H1 (cell line): ENCODE measurements around the gene TASP1. TPM values are rescaled to one million over a fixed set of nuclear protein-coding genes. Genes with fewer than 3 reads are reported as not detected.
"Not testable (repeated sequence)": the region's sequence is repeated elsewhere in the genome, so short reads cannot be mapped to it uniquely, and the experiment has no call there.

ENCODE experiments used
- CTCF ChIA-PET: fragments of 300-600 bp; sonication (Branson Sonifier 250); formaldehyde crosslinking; loops from one replicate; lab custom pipeline; 2021; ENCODE audit not compliant: partially characterized antibody; lab: Charles Lee
- POLR2A ChIA-PET: fragments of 300-600 bp; sonication (Branson Sonifier 250); formaldehyde crosslinking; loops from one replicate; lab custom pipeline; 2021; ENCODE audit warnings: inconsistent platforms; ENCODE audit not compliant: partially characterized antibody; lab: Charles Lee
- DNase-seq, 2 experiments: peaks; one replicate each; pipeline versions ENCODE4 v3.0.0 to v3.0.0-alpha.2; 2010 to 2022; ENCODE audit warnings: low spot score in 2 of 2, low read depth in 1 of 2, mixed read lengths in 1 of 2
- FAIRE-seq: peaks from 2 replicates; lab custom pipeline; 2011; peaks lifted over from hg19 to GRCh38; lab: Jason Lieb, UNC
- H2AFZ ChIP-seq: 2 replicates; pipeline ENCODE4 v1.8.1; 2012; ENCODE audit warnings: low read length, inconsistent platforms
- H2AK5ac ChIP-seq: 2 replicates; pipeline ENCODE4 v1.6.1; 2013; ENCODE audit warnings: low read depth, low read length
- H2BK120ac ChIP-seq: replicated peaks from 2 replicates; pipeline ENCODE3; 2013; ENCODE audit warnings: low read depth, low read length, inconsistent platforms
- H2BK12ac ChIP-seq: 2 replicates; pipeline ENCODE4 v1.6.1; 2013; ENCODE audit warnings: low read depth, low read length
- H2BK15ac ChIP-seq: 2 replicates; pipeline ENCODE4 v1.6.1; 2013; ENCODE audit warnings: low read length
- H2BK20ac ChIP-seq: 2 replicates; pipeline ENCODE4 v1.6.1; 2013; ENCODE audit warnings: low read length
- H2BK5ac ChIP-seq: 2 replicates; pipeline ENCODE4 v1.6.1; 2013; ENCODE audit warnings: low read depth, low read length
- H3K14ac ChIP-seq: 2 replicates; pipeline ENCODE4 v1.6.1; 2013; ENCODE audit warnings: inconsistent platforms; ENCODE audit not compliant: insufficient read length
- H3K18ac ChIP-seq: 2 replicates; pipeline ENCODE4 v1.6.1; 2013; ENCODE audit warnings: low read length; ENCODE audit errors: extremely low read depth
- H3K23ac ChIP-seq: 2 replicates; pipeline ENCODE4 v1.6.1; 2013; ENCODE audit warnings: inconsistent platforms; ENCODE audit not compliant: insufficient read length
- H3K23me2 ChIP-seq: 2 replicates; pipeline ENCODE4 v1.6.1; 2013; ENCODE audit warnings: low read depth, low read length
- H3K27ac ChIP-seq: 2 replicates; pipeline ENCODE4 v1.6.1; 2011; ENCODE audit warnings: low read depth, low read length, inconsistent platforms
- H3K27me3 ChIP-seq, 4 experiments: replicated peaks in 1 of 4; 1 replicate in 1 of 4; 2 replicates in 3 of 4; pipeline versions ENCODE4 v1.6.1 to v1.8.1; 2011 to 2013; ENCODE audit warnings: low read length in 3 of 4, mild to moderate bottlenecking in 3 of 4, inconsistent platforms in 2 of 4, mixed read lengths in 2 of 4, moderate library complexity in 1 of 4; ENCODE audit not compliant: control insufficient read depth in 3 of 4, insufficient read depth in 3 of 4; ENCODE audit errors: extremely low read depth in 1 of 4
- H3K36me3 ChIP-seq, 4 experiments: 2 replicates each; pipeline versions ENCODE4 v1.6.1 to v1.8.1; 2011 to 2013; ENCODE audit warnings: mild to moderate bottlenecking in 4 of 4, low read length in 3 of 4, moderate library complexity in 2 of 4, control low read depth in 1 of 4, inconsistent platforms in 1 of 4; ENCODE audit not compliant: insufficient read depth in 4 of 4, control insufficient read depth in 2 of 4
- H3K4ac ChIP-seq: replicated peaks from 2 replicates; pipeline ENCODE3; 2013; ENCODE audit warnings: low read length, low read depth, mixed read lengths, inconsistent platforms; ENCODE audit not compliant: insufficient read length
- H3K4me1 ChIP-seq, 4 experiments: replicated peaks in 1 of 4; 1 replicate in 1 of 4; 2 replicates in 3 of 4; pipeline versions ENCODE4 v1.6.1 to v1.8.1; 2011 to 2013; ENCODE audit warnings: low read length in 3 of 4, inconsistent platforms in 2 of 4, mixed read lengths in 1 of 4; ENCODE audit not compliant: insufficient read depth in 4 of 4, control insufficient read depth in 3 of 4
- H3K4me2 ChIP-seq, 2 experiments: 2 replicates each; pipeline versions ENCODE4 v1.6.1 to v1.8.1; 2011 to 2013; ENCODE audit warnings: low read depth in 2 of 2, low read length in 2 of 2, control low read depth in 1 of 2, inconsistent platforms in 1 of 2, mild to moderate bottlenecking in 1 of 2; ENCODE audit not compliant: insufficient read depth in 1 of 2
- H3K4me3 ChIP-seq, 4 experiments: fragments of 200-600, 300-600 bp in 1 of 4; sonication (generic), shearing (Covaris generic), sonication (Bioruptor Twin) in 1 of 4; 2 replicates each; pipeline versions ENCODE4 v1.5.1 to v1.8.1; 2011 to 2016; ENCODE audit warnings: low read length in 4 of 4, low read depth in 3 of 4, control low read depth in 2 of 4, inconsistent platforms in 2 of 4, mild to moderate bottlenecking in 2 of 4, mixed read lengths in 1 of 4, moderate library complexity in 1 of 4; ENCODE audit not compliant: insufficient read depth in 2 of 4; ENCODE audit errors: extremely low read depth in 1 of 4
- H3K56ac ChIP-seq: replicated peaks from 2 replicates; pipeline ENCODE3; 2013; ENCODE audit warnings: low read depth, mild to moderate bottlenecking, mixed read lengths, low read length, inconsistent platforms; ENCODE audit not compliant: insufficient read length
- H3K79me1 ChIP-seq: 2 replicates; pipeline ENCODE4 v1.6.1; 2013; ENCODE audit warnings: low read depth, low read length, control low read depth
- H3K79me2 ChIP-seq, 2 experiments: 2 replicates each; pipeline versions ENCODE4 v1.6.1 to v1.8.1; 2012 to 2013; ENCODE audit warnings: low read length in 2 of 2, mild to moderate bottlenecking in 2 of 2, inconsistent platforms in 1 of 2; ENCODE audit not compliant: insufficient read depth in 2 of 2, control insufficient read depth in 1 of 2
- H3K9ac ChIP-seq, 4 experiments: replicated peaks in 1 of 4; 1 replicate in 1 of 4; 2 replicates in 3 of 4; pipeline versions ENCODE4 v1.6.1 to v1.8.1; 2011 to 2013; ENCODE audit warnings: low read depth in 3 of 4, low read length in 3 of 4, control low read depth in 2 of 4, mild to moderate bottlenecking in 2 of 4, moderate library complexity in 2 of 4, inconsistent platforms in 1 of 4; ENCODE audit errors: extremely low read depth in 1 of 4
- H3K9me3 ChIP-seq, 2 experiments: 2 replicates each; pipeline versions ENCODE4 v1.6.1 to v1.8.1; 2012 to 2013; ENCODE audit warnings: mild to moderate bottlenecking in 2 of 2, moderate library complexity in 2 of 2, control low read depth in 1 of 2, inconsistent platforms in 1 of 2, low read depth in 1 of 2, low read length in 1 of 2, mixed read lengths in 1 of 2; ENCODE audit not compliant: insufficient read depth in 2 of 2
- H4K20me1 ChIP-seq, 2 experiments: replicated peaks in 1 of 2; 2 replicates each; pipeline versions ENCODE3 to v1.8.1; 2011 to 2013; ENCODE audit warnings: inconsistent platforms in 2 of 2, low read length in 2 of 2, mild to moderate bottlenecking in 1 of 2; ENCODE audit not compliant: insufficient read depth in 2 of 2, control insufficient read depth in 1 of 2
- H4K5ac ChIP-seq: 2 replicates; pipeline ENCODE4 v1.6.1; 2013; ENCODE audit warnings: low read length, low read depth, mixed read lengths, inconsistent platforms; ENCODE audit not compliant: insufficient read length
- H4K8ac ChIP-seq: 2 replicates; pipeline ENCODE4 v1.8.0; 2013; ENCODE audit warnings: mild to moderate bottlenecking, moderate library complexity, low read length, inconsistent platforms; ENCODE audit not compliant: insufficient read depth; ENCODE audit errors: extremely low read depth
- H4K91ac ChIP-seq: replicated peaks from 2 replicates; pipeline ENCODE3; 2013; ENCODE audit warnings: low read length, mixed read lengths, inconsistent platforms; ENCODE audit not compliant: insufficient read length
- KDM1A ChIP-seq: fragments of 200-600, 300-600 bp; sonication (generic); IDR thresholded peaks from 2 replicates; pipeline ENCODE4 v1.7.1; 2016; ENCODE audit warnings: mild to moderate bottlenecking, low read length, borderline replicate concordance
- WGBS, 2 experiments: shearing (Covaris generic) in 1 of 2; methylation state at CpG; one replicate each; pipeline versions ENCODE4 v1.1.6 to v1.1.7; 2013 to 2015; ENCODE audit warnings: low lambda C conversion rate in 2 of 2, mixed read lengths in 2 of 2, inconsistent platforms in 1 of 2, low coverage in 1 of 2, missing lambda C conversion rate in 1 of 2; ENCODE audit not compliant: insufficient replicate concordance in 2 of 2, insufficient coverage in 1 of 2, insufficient read length in 1 of 2; ENCODE audit errors: extremely low coverage in 1 of 2, missing lambda C conversion rate in 1 of 2; 5-methylcytosine and 5-hydroxymethylcytosine counted together
- polyA plus RNA-seq, 7 experiments: library from polyadenylated mRNA; depleted of rRNA in 3 of 7; stranded (reverse) in 5 of 7; unstranded in 2 of 7; fragments of >200 nt in 5 of 7; fragments of 200-250 nt in 2 of 7; gene quantifications; 1 replicate in 5 of 7; 2 replicates in 1 of 7; 4 replicates in 1 of 7; pipeline versions ENCODE4 v1.2.1 to v1.2.3, GENCODE V29; 2011 to 2013; ENCODE audit warnings: missing spikeins in 2 of 7, mixed read lengths in 2 of 7
- total RNA-seq: library from RNA; stranded (reverse); fragmentation: NEBNext Ultra II Directional; extraction: Animal tissue kit (Norgen Biotek cat#: 25700); gene quantifications from 2 replicates; pipeline ENCODE4 v1.2.1, GENCODE V29; 2021

The TASP1 gene
- total and polyA plus RNA-seq, 2 of the 8 experiments (the other 6 are each of a cell fraction or from before 2014, with no cell fraction given): 4.5 to 10.9 TPM

- H3K4ac ChIP-seq: no peak overlapping the region
- H3K18ac ChIP-seq: no peak overlapping the region
- no peak overlapping the region for H2BK20ac ChIP-seq
- no peak overlapping the region for H3K23ac ChIP-seq
- H4K5ac ChIP-seq: no peak overlapping the region
- H3K56ac ChIP-seq: no peak overlapping the region
- H3K79me1 ChIP-seq: no peaks in the 10 kb centered on the region
- H3K79me2 ChIP-seq: no peaks in the 10 kb centered on the region
- no peak overlapping the region for H2BK5ac ChIP-seq
- H2AK5ac ChIP-seq: no peak overlapping the region
- H3K9ac ChIP-seq: no peak overlapping the region
- H2AFZ ChIP-seq: no peak overlapping the region
- H2BK12ac ChIP-seq: no peak overlapping the region
- TF ChIP-seq KDM1A: no peak
- POLR2A ChIA-PET: no interaction called here
- no peak overlapping the region for H3K4me2 ChIP-seq
- no peak overlapping the region for H2BK15ac ChIP-seq
- H3K27me3 ChIP-seq: no peaks in the 10 kb centered on the region
- H4K20me1 ChIP-seq: no peaks in the 10 kb centered on the region
- H3K14ac ChIP-seq: no peak overlapping the region
- CTCF ChIA-PET: interaction anchor here (0.6 to 1.4 kb wide), 2 partner anchors 15 to 16 kb away, joined by 3 read pairs; no protein-coding TSS in a partner anchor
- H3K23me2 ChIP-seq: no peaks in the 10 kb centered on the region
- H2BK120ac ChIP-seq: no peak overlapping the region
- no peaks in the 10 kb centered on the region; a peak in 1 of 7 replicates for H3K4me1 ChIP-seq
- no peaks in the 10 kb centered on the region for H3K36me3 ChIP-seq
- WGBS, 2 experiments: 94% methylated on average over 3 of the region's 3 CpGs; no CpG with 5 or more reads in 1 of the 2 experiments
- FAIRE-seq: no peak
- H4K8ac ChIP-seq: no peak overlapping the region
- DNase-seq: no peak
- no peak overlapping the region for H3K27ac ChIP-seq
- H3K9me3 ChIP-seq: no peaks in the 10 kb centered on the region
- no peak overlapping the region for H3K4me3 ChIP-seq
- H4K91ac ChIP-seq: no peak overlapping the region
These were observed 20.6 kb upstream of the TASP1 start for GRCh38 chr20:13659288-13659687.

GRCh38 chr20:13658060-13658459, 19.3 kb upstream of the TASP1 start:
- H3K4me2 ChIP-seq, H4K8ac ChIP-seq, H4K20me1 ChIP-seq, H2BK15ac ChIP-seq, H3K36me3 ChIP-seq, H3K56ac ChIP-seq, H3K4me1 ChIP-seq, H3K9me3 ChIP-seq, H2BK12ac ChIP-seq, H3K4me3 ChIP-seq, H3K4ac ChIP-seq, H2BK120ac ChIP-seq, H2AK5ac ChIP-seq, H3K14ac ChIP-seq, H3K18ac ChIP-seq, H2BK20ac ChIP-seq, H2AFZ ChIP-seq, FAIRE-seq, H3K79me2 ChIP-seq, H3K27ac ChIP-seq, H4K91ac ChIP-seq, H4K5ac ChIP-seq, H3K9ac ChIP-seq, H3K79me1 ChIP-seq, H3K23ac ChIP-seq, H3K23me2 ChIP-seq, H2BK5ac ChIP-seq, H3K27me3 ChIP-seq, DNase-seq: not testable (repeated sequence)
- ChIA-PET CTCF (interaction anchor here (0.7 to 1.1 kb wide), 2 partner anchors 129 to 283 kb away, joined by 3 read pairs; no protein-coding TSS in a partner anchor), POLR2A (interaction anchor here (0.6 kb wide), 1 partner anchor 150 kb away, joined by 4 read pairs; no protein-coding TSS in a partner anchor)
- WGBS, 2 experiments: 91% methylated on average over 5 of the region's 5 CpGs; no CpG with 5 or more reads in 1 of the 2 experiments
